Astrocyte of the cerebellum (primary cell): ENCODE results near the gene FGF1.

Experiments used
- DNase-seq: peaks from one replicate; pipeline ENCODE4 v3.0.0-alpha.2; 2011; ENCODE audit warnings: low read depth
- H3K4me3 ChIP-seq: 2 replicates; pipeline ENCODE4 v1.5.1; 2011; ENCODE audit warnings: mild to moderate bottlenecking, low read depth, low read length, moderate library complexity
- in situ Hi-C: cut with HindIII; loops from 2 replicates; pipeline ENCODE4 v1.10.0; 2017; ENCODE audit warnings: low sequenced_read_pairs
- TF ChIP-seq, protein P1 (sequence below): IDR thresholded peaks from 2 replicates; pipeline ENCODE4 v1.5.1; 2012; ENCODE audit warnings: low read length, low read depth, moderate library complexity, mild to moderate bottlenecking; ENCODE audit errors: missing control alignments

The FGF1 gene

DNA sequence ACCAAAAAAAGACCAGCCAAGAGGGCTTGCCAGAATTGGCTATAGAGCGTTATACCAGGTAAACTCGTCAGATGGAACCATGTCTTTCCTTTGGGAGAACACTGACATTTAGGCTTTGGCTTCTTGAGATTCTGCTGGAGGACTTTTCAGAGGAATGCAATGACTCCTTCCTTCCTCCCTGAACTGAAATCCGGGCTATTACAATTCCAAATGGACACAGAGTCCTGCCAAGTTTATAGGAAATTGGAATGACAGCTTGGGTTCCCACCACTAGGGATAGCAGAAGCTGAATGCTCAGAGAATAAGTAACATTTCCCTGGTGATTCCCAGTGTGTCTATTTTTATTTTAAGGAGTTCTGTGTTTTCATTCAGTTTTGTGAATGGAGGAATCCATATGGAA lies 143.0 kb downstream of the FGF1 start:
- no peak for DNase-seq
- TF ChIP-seq, protein P1, sequence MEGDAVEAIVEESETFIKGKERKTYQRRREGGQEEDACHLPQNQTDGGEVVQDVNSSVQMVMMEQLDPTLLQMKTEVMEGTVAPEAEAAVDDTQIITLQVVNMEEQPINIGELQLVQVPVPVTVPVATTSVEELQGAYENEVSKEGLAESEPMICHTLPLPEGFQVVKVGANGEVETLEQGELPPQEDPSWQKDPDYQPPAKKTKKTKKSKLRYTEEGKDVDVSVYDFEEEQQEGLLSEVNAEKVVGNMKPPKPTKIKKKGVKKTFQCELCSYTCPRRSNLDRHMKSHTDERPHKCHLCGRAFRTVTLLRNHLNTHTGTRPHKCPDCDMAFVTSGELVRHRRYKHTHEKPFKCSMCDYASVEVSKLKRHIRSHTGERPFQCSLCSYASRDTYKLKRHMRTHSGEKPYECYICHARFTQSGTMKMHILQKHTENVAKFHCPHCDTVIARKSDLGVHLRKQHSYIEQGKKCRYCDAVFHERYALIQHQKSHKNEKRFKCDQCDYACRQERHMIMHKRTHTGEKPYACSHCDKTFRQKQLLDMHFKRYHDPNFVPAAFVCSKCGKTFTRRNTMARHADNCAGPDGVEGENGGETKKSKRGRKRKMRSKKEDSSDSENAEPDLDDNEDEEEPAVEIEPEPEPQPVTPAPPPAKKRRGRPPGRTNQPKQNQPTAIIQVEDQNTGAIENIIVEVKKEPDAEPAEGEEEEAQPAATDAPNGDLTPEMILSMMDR = no peak
- in situ Hi-C loops = loop anchor here (5.0 to 25.0 kb wide), 4 partner anchors 39 to 231 kb away; no protein-coding TSS in a partner anchor
- H3K4me3 ChIP-seq = no peak overlapping the region
